ENCODE data around the gene KRTAP17-1. TPM values are rescaled to one million over a fixed set of nuclear protein-coding genes. Genes with fewer than 3 reads are reported as not detected.

The KRTAP17-1 gene
- total RNA-seq, 1 donor: not detected

GRCh38 chr17:41332239-41332638 lies 16.7 kb upstream of the KRTAP17-1 start:
- no peak for DNase-seq (ENCODE audit: low read depth)
- TF ChIP-seq CTCF (IDR thresholded peaks at IDR 0.05; ENCODE audit: insufficient read depth, low read length): no peak

GRCh38 chr17:41331606-41332005 lies 16.1 kb upstream of the KRTAP17-1 start:
- DNase-seq (ENCODE audit: low read depth): no peak
- H3K4me3 ChIP-seq (ENCODE audit: low read depth, low read length): no peak overlapping the region
- no peak for TF ChIP-seq CTCF (IDR thresholded peaks at IDR 0.05; ENCODE audit: insufficient read depth, low read length)

More at GRCh38 chr17:41332239-41332638, 16.7 kb upstream of the KRTAP17-1 start:
- H3K4me3 ChIP-seq (ENCODE audit: low read depth, low read length): no peak overlapping the region

GRCh38 chr17:41329279-41329948 lies 13.9 kb upstream of the KRTAP17-1 start:
- TF ChIP-seq CTCF (IDR thresholded peaks at IDR 0.05; ENCODE audit: insufficient read depth, low read length): peak; percentile 87
- DNase-seq (ENCODE audit: low read depth): peak; percentile 43
- H3K4me3 ChIP-seq (ENCODE audit: low read depth, low read length): no peak overlapping the region

- no peak for DNase-seq (ENCODE audit: low read depth)
- TF ChIP-seq CTCF (IDR thresholded peaks at IDR 0.05; ENCODE audit: insufficient read depth, low read length): no peak
- no peak overlapping the region for H3K4me3 ChIP-seq (ENCODE audit: low read depth, low read length)
These were observed 12.7 kb upstream of the KRTAP17-1 start for GRCh38 chr17:41328207-41328606.

- no peak for DNase-seq (ENCODE audit: low read depth)
- TF ChIP-seq CTCF (IDR thresholded peaks at IDR 0.05; ENCODE audit: insufficient read depth, low read length): no peak
These were observed 12.1 kb upstream of the KRTAP17-1 start for GRCh38 chr17:41327411-41328120.

GRCh38 chr17:41326173-41327145 lies 10.9 kb upstream of the KRTAP17-1 start:
- no peak overlapping the region for H3K4me3 ChIP-seq (ENCODE audit: low read depth, low read length)
- no peak for TF ChIP-seq CTCF (IDR thresholded peaks at IDR 0.05; ENCODE audit: insufficient read depth, low read length)
- DNase-seq (ENCODE audit: low read depth): no peak

More at GRCh38 chr17:41327411-41328120, 12.1 kb upstream of the KRTAP17-1 start:
- no peak overlapping the region for H3K4me3 ChIP-seq (ENCODE audit: low read depth, low read length)
